GM21360 (cell line): Measurements from ENCODE around the gene CAPZB.
"Not testable (repeated sequence)": the region's sequence is repeated elsewhere in the genome, so short reads cannot be mapped to it uniquely, and the experiment has no call there.

ENCODE experiments used
- ATAC-seq: cut with Tn5 transposase; IDR thresholded peaks from one replicate; pipeline ENCODE4 v1.9.1; 2021; ENCODE audit warnings: mild to moderate bottlenecking, moderate library complexity; ENCODE audit not compliant: unreplicated experiment

CAPZB gene

GRCh38 chr1:19315378-19316198, 169.8 kb downstream of the CAPZB start:
- ATAC-seq = no peak

GRCh38 chr1:19313961-19314882, 171.1 kb downstream of the CAPZB start:
- ATAC-seq = no peak

DNA sequence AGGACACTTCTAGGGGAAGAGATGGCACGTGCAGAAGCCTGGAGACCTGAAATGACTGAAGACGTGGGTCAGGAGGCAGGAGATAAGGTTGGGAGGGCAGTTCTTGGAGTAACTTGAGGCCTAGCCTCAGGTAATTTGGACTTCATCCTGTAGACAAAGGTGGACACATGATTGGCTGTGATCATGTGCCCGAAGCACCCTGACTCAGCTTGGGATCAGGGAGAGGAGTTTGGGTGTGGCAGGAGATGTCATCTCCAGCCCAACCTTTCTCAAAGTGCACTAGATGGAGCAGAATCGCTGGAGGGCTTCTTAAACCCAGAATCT, 171.7 kb downstream of the CAPZB start:
- ATAC-seq = no peak

DNA sequence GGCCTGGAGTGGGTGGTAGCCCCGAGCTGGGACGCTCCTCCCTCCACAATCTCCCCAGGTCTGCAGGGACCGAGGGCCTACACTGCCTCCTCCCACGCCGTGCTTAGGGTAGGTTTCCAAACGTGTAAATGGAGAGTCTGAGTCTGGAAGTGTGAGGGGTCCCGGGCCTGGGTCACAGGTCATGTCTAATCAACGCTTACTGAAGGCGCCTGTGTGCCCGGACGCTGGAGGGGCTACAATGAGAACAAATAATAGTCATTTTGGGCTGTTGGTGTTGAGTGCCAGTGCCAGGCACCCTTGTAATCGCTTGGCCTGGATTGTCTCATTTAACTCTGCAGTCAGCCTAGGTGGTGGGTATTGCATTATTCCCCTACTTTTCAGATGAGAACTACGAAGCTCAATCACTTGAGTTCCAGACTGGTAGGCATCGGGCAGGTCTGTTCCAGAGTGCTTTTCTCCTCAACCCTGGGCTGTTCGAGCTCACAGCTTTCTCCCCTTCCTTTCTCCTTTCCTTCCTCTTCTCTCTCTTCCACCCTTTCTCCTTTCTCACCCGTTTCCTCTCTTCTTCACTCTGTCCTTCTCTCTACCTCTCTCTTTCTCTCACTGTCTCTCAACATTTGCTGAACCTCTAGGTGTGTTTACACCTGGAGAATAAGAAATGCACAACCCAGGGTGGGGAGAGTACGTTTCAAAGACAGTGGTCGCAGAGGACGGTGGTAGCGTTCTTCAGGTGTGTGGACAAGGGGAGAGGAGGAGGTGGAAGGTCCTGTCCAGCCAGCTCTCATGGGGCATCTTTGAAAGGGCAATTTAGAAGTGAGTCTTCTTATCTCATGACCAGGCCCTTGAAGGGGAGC, 172.3 kb downstream of the CAPZB start:
- peak; percentile 23 for ATAC-seq

DNA sequence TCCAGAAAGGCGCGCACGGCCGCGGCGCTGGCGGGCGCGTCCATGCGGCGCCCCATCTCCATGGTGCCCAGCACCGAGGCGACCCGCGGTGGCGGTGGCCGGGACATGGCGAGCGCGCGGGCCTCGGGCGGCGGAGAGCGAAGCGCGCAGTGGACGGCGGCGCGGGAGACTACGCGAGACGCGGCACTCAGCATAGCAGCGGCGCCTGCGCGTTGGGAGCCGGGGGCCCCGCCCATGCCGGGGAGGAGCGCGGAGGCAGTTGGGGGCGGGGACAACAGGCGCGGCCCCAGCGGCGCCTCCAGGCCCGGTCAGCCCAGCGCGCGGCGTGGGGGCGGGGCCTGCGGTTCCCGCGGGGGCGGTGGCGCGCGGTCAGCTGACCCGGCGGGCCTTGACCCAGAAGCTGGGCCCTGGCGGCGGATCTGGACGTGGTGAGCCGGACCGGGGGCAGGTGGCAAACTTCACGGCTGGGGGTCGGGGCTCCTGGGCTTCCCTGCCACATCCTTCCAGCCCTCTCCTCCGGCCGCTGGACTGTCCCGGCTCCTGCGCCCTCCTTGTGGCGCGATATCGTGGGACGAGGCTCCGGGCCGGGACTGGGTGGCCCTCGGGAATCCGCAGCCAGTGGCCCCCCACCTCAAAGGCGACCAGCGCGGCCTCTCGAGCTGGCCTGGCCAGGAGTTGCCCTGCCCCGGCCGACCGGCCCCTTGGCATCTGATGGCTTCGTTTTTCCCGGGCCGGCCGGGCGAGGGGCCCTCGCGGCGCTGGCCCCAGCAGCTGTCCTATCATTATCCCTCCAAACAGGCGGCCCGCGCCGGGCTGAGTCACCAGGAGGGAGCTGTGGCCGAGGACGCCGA, 173.2 kb downstream of the CAPZB start, which contains the start of the genes AKR7A2 and SLC66A1:
TSS of gene AKR7A2 (minus strand) at position 214 of the 851 bp plus-strand sequence. CDS start at position 194, 20 bp downstream.
TSS of gene SLC66A1 (plus strand) at position 396 of the 851 bp plus-strand sequence. CDS start 5,352 bp downstream, outside the sequence.
- peak; percentile 57 for ATAC-seq

DNA sequence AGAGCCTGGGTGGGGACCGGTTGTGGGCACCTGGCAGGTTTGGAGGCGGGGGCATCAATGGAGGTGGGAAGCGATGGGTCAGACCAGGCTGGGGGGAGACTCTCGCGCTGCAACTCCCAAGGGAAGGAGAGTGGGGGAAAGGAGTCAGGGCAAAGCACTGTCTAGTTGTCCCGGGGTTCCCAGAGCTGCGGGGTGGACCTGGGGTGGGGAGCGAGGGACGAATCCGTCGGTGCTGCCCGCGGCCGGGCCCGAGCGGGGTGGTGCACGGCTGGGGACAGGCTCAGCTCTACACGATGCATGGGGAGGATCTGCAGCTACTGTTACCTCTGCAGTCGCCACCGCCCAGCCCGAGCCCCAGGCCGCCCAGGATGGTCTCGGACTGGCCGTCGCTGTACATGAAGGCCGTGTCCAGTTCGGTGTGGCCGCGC, 173.8 kb downstream of the CAPZB start:
- no peak for ATAC-seq

DNA sequence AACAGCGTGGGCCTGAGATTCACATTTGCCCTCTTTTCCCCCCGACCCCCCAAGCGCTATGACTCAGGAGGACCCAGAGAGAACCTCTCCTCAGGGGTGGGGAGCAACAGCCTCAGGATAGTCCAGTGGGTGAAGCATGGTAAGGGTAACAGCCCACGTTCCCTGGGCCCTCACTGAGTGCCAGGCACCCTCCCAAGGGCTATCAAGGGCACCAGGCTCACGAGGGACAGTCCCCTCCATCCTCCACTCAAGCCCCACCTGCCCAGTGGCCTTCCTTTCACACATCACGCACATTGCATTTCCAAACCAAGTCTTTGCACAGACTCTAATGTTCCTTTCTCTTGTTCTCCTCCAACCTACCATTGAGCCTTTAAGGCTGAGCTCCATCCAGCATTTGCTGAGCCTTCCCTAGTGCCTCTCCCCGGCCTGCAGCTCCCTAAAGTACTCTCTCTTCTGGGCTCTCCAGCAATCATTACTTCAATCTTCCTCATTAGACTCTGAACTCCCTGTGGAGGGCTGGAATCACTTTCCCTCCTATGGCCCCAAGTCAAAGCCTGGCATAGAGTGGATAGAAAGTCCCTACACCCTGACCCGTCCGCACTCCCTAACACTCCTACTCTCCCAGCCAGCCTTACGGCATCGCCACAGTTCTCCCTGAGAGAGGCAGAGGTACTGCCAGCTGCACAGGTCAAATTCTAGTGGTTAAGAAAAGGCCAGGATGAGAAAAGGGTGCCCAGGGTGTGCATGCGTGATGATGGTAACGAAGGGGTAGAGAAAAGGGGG, 174.4 kb downstream of the CAPZB start:
- ATAC-seq = no peak

- no peak for ATAC-seq
Observed at GRCh38 chr1:19310061-19310460, 175.3 kb downstream of the CAPZB start.

DNA sequence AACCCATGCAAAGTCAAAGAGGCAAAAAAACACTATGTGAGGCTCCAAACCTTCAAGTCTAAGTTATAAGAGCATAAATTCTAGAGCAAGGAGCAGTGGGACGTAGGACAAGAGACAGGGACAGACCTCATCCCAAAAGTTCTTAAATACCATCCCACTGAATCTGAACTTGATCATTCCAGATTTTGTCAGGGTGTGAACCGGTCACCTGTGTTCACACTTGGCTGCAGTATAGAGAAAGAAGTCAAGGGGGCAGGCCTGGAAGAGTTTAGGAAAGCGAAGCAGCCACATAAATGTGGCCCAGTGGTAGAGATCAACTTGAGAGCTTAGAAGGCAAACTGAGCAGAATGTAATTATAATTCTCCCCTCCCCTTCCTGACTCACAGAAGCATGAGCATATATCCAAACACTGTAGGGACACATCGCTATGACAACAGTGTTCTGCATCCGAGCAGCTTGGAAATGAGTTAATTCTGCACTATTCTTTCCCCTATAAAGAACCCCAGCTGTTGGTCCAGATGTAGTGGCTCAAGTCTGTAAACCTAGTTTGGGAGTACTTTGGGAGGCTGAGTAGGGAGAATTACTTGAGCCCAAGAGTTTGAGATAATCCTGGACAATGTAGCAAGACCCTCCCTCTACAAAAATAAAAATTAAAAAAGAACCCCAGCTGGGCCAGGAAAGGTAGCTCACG, 176.1 kb downstream of the CAPZB start:
- ATAC-seq = no peak

DNA sequence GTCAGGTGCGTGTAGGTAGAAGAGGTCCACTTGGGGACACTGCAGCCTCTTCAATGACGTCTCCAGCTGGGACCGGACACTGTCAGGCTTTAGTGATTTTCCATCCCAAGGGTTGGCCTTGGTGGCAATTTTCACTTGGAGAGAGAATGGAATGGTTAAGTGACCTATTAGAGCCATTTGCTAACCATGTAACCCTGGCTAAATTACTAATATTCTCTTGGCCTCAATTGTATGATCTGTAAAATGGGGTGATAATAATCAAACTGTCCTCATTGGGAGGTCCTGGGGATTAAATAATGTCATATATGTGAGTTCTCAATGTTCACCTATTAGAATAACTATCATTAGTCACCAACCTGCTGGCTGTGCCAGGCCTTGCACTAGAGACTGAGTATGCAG, 176.8 kb downstream of the CAPZB start:
- no peak for ATAC-seq

- no peak for ATAC-seq
Observed at GRCh38 chr1:19307794-19308508, 177.4 kb downstream of the CAPZB start.

DNA sequence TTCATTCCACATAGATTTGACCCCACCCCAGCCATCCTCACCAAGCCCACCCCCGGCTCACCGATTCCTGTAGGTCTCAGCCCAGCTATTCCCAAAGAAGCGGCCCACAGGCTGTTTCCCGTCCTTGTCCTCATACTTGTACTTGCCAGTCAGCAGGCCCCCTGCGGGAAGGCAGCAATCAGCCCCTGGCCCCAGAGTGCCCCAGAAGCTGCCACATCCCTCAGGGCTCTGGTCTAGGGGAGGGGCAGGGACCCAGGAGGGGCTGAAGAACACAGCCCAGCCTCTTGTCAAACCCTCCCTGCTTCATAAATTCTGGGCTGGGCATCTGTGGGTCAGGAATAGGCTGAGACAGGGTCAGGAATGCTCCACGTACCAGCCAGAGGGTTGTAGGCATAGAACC, 178.4 kb downstream of the CAPZB start:
- ATAC-seq = no peak

DNA sequence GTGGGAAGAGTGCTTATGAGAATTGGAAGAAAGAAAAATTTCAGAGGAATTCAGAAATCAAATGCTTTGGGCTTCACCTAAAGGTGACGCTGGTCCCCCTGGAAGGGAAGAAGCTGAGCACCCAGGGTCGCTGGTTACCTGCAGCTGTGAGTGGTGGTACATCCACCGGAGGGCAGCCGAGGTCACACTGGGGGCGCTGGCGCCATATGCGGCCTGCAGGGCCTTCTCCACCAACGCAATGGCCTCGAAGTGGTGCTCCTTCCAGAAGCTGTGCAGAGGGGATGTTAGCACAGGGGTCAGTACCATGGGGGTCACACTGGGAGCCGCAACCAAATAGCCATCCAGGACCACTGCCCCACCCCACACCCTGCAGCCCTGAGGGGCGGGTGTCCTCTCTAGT, 179.5 kb downstream of the CAPZB start:
- ATAC-seq = no peak

DNA sequence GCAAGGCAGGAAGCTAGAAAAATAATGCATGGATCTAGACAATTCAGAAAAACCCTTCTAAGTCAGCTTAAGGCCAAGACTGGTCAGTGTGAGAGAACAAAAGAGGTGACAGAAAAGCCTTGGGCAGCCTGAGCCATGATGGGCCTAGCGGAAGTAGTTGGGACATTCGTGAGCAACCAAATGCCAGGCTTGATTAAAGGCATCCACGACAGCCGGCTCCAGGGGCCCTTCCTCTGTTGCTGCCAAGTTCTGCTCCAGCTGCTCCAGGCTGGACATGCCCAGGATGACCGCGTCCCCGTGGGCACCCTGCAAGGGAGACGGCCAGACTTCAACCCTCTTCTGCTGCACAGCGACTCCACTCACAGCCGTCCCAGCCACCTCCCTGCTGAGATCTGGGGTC, 181.3 kb downstream of the CAPZB start:
- not testable (repeated sequence) for ATAC-seq

DNA sequence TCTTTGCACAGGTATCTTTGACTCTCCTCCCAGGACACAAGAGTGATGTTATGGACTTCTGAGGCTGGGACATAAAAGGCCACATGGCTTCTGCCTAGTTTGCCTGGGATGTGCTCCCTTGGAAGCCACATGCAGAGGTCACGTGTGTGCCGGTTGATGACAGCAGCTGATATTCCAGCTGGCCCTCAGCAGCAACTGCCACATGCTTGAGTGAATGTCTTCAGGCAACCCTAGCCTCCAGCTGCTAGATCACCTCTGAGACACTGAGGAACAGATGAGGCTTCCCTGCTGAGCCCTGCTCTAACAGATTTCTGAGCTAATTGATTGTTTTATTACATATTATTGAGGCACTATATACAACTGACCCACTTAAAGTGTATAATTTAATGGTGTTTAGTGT, 185.1 kb downstream of the CAPZB start:
- no peak for ATAC-seq

GRCh38 chr1:19294638-19295037, 190.7 kb downstream of the CAPZB start:
- no peak for ATAC-seq

- no peak for ATAC-seq
Observed at GRCh38 chr1:19289244-19289643, 196.1 kb downstream of the CAPZB start.
